ENCODE data around the gene EIF5A. TPM values are rescaled to one million over a fixed set of nuclear protein-coding genes. Genes with fewer than 3 reads are reported as not detected.

EIF5A gene
- total and polyA plus RNA-seq, 7 experiments from 2014 or later: 158 to 666 (median 453) TPM

GRCh38 chr17:7295230-7296180 is 11.9 kb upstream of the EIF5A start:
- Mint-ChIP-seq H3K4me3 (peak overlapping the region; percentile 74 to 91 (median 84)), H3K27ac (peak overlapping the region in 6 of 9 donors; percentile 32 to 85 (median 50)), H3K36me3 (no peaks in the 10 kb centered on the region), H3K27me3 (peaks cover 4 to 55% (median 18%) of the 10 kb centered on the region in 5 donors), H3K4me1 (peaks cover 6 to 30% (median 25%) of the 10 kb centered on the region in 7 donors), H3K9me3 (no peaks in the 10 kb centered on the region)
- ChIA-PET POLR2A (interaction anchor here (0.6 to 2.1 kb wide), 10 partner anchors 11 to 92 kb away, joined by 3 to 13 read pairs (median 4); partner anchors contain the start of genes CLDN7, NEURL4 and SLC2A4), CTCF (interaction anchor here (0.6 to 2.2 kb wide), 15 partner anchors 10 to 597 kb away, joined by 3 to 33 read pairs (median 4); partner anchors contain the start of genes ACADVL, DLG4, DVL2 and NEURL4)
- H3K27me3 ChIP-seq (ENCODE audit: control insufficient read depth in 2 of 2, insufficient read depth in 2 of 2, low read length in 2 of 2): no peaks in the 10 kb centered on the region
- intact Hi-C loops (cut with micrococcal nuclease): loop anchor here (1.0 kb wide), 5 partner anchors 12 to 250 kb away; partner anchors contain the start of genes EIF5A (in 1 of the 2) and ELP5 (in 1 of the 2)
- ATAC-seq: no peak
- peak overlapping the region; percentile 37 for H3K4me3 ChIP-seq (ENCODE audit: low read length)
- no peak for DNase-seq
- H3K36me3 ChIP-seq (ENCODE audit: control insufficient read depth in 2 of 3, insufficient read depth in 3 of 3, low read length in 3 of 3): no peaks in the 10 kb centered on the region
- no peak overlapping the region for H3K27ac ChIP-seq (ENCODE audit: low read depth, low read length)
- peaks cover 12 to 26% of the 10 kb centered on the region in 2 donors for H3K4me1 ChIP-seq (ENCODE audit: control insufficient read depth in 2 of 2, insufficient read depth in 2 of 2, low read length in 2 of 2)
- H3K9me3 ChIP-seq (ENCODE audit: control insufficient read depth in 2 of 3, low read length in 3 of 3): no peaks in the 10 kb centered on the region

DNA sequence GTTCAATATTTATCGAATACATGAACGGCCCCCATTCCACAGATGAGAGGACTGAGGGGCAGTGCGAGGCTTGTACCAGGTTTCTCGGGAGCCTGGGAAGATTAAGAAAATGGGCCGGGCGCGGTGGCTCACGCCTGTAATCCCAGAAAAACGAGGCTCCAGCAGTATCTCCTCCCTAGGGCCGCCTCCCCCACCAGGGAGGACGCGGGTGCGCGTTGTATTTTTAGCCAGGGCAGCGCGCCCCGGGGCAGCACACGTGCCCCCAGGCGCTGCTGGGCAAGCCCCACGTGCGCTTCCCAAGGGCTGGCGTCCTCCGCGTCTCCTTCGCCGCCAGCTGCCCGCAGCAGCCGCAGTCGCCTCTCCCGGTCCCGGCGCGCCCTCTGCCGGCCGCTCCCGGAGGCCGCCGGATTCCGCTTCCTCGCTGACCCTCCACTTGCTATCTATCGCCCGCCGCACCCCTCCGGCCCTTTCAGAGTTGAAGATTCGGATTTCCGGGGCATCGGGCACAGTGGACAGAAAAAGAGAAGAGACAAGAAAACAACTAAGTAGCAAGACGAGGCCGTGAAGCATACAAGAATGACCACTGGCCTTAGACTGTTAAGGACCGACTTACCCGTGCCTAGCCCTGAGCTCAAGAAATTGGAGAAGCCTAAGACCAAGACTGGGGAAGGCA is 11.1 kb upstream of the EIF5A start:
- peaks cover 12 to 26% of the 10 kb centered on the region in 2 donors for H3K4me1 ChIP-seq (ENCODE audit: control insufficient read depth in 2 of 2, insufficient read depth in 2 of 2, low read length in 2 of 2)
- CTCF ChIA-PET: interaction anchor here (0.6 to 2.2 kb wide), 25 partner anchors 9 to 597 kb away, joined by 3 to 33 read pairs (median 4); partner anchors contain the start of genes ACADVL, ACAP1, DLG4 and DVL2
- peaks cover 4 to 54% (median 18%) of the 10 kb centered on the region in 5 donors for H3K27me3 Mint-ChIP-seq
- H3K4me3 ChIP-seq (ENCODE audit: low read length): no peak overlapping the region
- H3K4me3 Mint-ChIP-seq: peak overlapping the region; percentile 18 to 89 (median 52)
- ATAC-seq: peak; percentile 63
- no peaks in the 10 kb centered on the region for H3K36me3 Mint-ChIP-seq
- H3K36me3 ChIP-seq (ENCODE audit: control insufficient read depth in 2 of 3, insufficient read depth in 3 of 3, low read length in 3 of 3): no peaks in the 10 kb centered on the region
- intact Hi-C loops (cut with micrococcal nuclease): loop anchor here (1.0 kb wide), 5 partner anchors 11 to 251 kb away; partner anchors contain the start of genes EIF5A (in 1 of the 2) and ELP5 (in 1 of the 2)
- H3K9me3 Mint-ChIP-seq: no peaks in the 10 kb centered on the region
- peak in 5 of 9 donors; percentile 41 to 86 (median 62) for DNase-seq
- H3K9me3 ChIP-seq (ENCODE audit: control insufficient read depth in 2 of 3, low read length in 3 of 3): no peaks in the 10 kb centered on the region
- no peaks in the 10 kb centered on the region for H3K27me3 ChIP-seq (ENCODE audit: control insufficient read depth in 2 of 2, insufficient read depth in 2 of 2, low read length in 2 of 2)
- H3K4me1 Mint-ChIP-seq: peaks cover 6 to 30% (median 25%) of the 10 kb centered on the region in 7 donors
- H3K27ac Mint-ChIP-seq: peak overlapping the region in 2 of 9 donors; percentile 51 to 66
- POLR2A ChIA-PET: interaction anchor here (0.6 to 2.1 kb wide), 13 partner anchors 10 to 250 kb away, joined by 3 to 13 read pairs (median 4); partner anchors contain the start of genes CLDN7, GPS2, NEURL4 and SLC2A4
- H3K27ac ChIP-seq (ENCODE audit: low read depth, low read length): no peak overlapping the region

DNA sequence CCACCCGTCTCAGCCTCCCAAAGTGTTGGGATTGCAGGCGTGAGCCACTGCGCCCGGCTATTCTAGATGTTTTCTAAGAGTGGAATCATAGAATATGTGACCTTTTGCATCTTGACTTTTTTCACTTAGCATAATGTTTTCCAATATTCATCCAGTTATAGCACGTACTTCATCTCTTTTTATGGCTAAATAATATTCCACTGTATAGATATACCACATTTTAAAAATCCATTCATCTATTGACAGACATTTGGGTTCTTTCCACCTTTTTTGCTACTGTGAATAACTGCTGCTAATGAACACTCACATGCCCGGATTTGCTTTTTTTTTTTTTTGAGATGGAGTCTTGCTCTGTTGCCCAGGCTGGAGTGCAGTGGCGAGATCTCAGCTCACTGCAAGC is 3.2 kb upstream of the EIF5A start:
- ChIA-PET POLR2A (interaction anchor here (0.6 to 2.0 kb wide), 5 partner anchors 9 to 365 kb away, joined by 3 to 7 read pairs (median 3); no protein-coding TSS in a partner anchor), CTCF (interaction anchor here (0.7 to 1.0 kb wide), 4 partner anchors 20 to 132 kb away, joined by 3 to 7 read pairs (median 4); no protein-coding TSS in a partner anchor)
- Histone ChIP-seq H3K36me3 (ENCODE audit: control insufficient read depth in 2 of 3, insufficient read depth in 3 of 3, low read length in 3 of 3) (peaks cover 0 to 7% (median 0%) of the 10 kb centered on the region in 3 experiments), H3K4me3 (ENCODE audit: low read length) (no peak overlapping the region), H3K27me3 (ENCODE audit: control insufficient read depth in 2 of 2, insufficient read depth in 2 of 2, low read length in 2 of 2) (no peaks in the 10 kb centered on the region), H3K9me3 (ENCODE audit: control insufficient read depth in 2 of 3, low read length in 3 of 3) (no peaks in the 10 kb centered on the region), H3K4me1 (ENCODE audit: control insufficient read depth in 2 of 2, insufficient read depth in 2 of 2, low read length in 2 of 2) (peaks cover 1 to 2% of the 10 kb centered on the region in 2 donors), H3K27ac (ENCODE audit: low read depth, low read length) (no peak overlapping the region)
- ATAC-seq (no peak), DNase-seq (no peak)
- peaks cover 2 to 17% (median 9%) of the 10 kb centered on the region in 7 donors for H3K4me1 Mint-ChIP-seq
- H3K27me3 Mint-ChIP-seq: peaks cover 0 to 22% (median 0%) of the 10 kb centered on the region in 5 donors
- intact Hi-C loops (cut with micrococcal nuclease): no loop called here
- peak overlapping the region in 5 of 10 donors; percentile 12 to 41 (median 32) for H3K4me3 Mint-ChIP-seq
- H3K27ac Mint-ChIP-seq: peak overlapping the region in 1 of 9 donors; percentile 29
- peaks cover 0 to 6% (median 0%) of the 10 kb centered on the region in 11 donors for H3K9me3 Mint-ChIP-seq
- H3K36me3 Mint-ChIP-seq: peaks cover 0 to 13% (median 4%) of the 10 kb centered on the region in 5 donors

GRCh38 chr17:7307686-7308624 is 527 bp downstream of the EIF5A start:
- H3K36me3 ChIP-seq (ENCODE audit: control insufficient read depth in 2 of 3, insufficient read depth in 3 of 3, low read length in 3 of 3): peaks cover 25 to 44% (median 32%) of the 10 kb centered on the region in 3 experiments
- H3K9me3 ChIP-seq (ENCODE audit: control insufficient read depth in 2 of 3, low read length in 3 of 3): no peaks in the 10 kb centered on the region
- Mint-ChIP-seq H3K4me3 (peak overlapping the region; percentile 90 to 99 (median 95)), H3K27me3 (peaks cover 0 to 8% (median 0%) of the 10 kb centered on the region in 5 donors), H3K27ac (peak overlapping the region; percentile 98 to 100 (median 99)), H3K9me3 (peaks cover 0 to 6% (median 0%) of the 10 kb centered on the region in 11 donors), H3K4me1 (peaks cover 35 to 50% (median 43%) of the 10 kb centered on the region in 7 donors), H3K36me3 (peaks cover 14 to 42% (median 37%) of the 10 kb centered on the region in 5 donors)
- peak; percentile 12 for ATAC-seq
- peak overlapping the region; percentile 78 for H3K4me3 ChIP-seq (ENCODE audit: low read length)
- peak in 8 of 9 donors; percentile 56 to 75 (median 62) for DNase-seq
- POLR2A ChIA-PET: interaction anchor here (0.8 to 11.5 kb wide), 11 partner anchors 22 to 915 kb away, joined by 3 to 336 read pairs (median 4); partner anchors contain the start of genes ACAP1, GABARAP, NEURL4 and PHF23
- peak overlapping the region; percentile 100 for H3K27ac ChIP-seq (ENCODE audit: low read depth, low read length)
- no peaks in the 10 kb centered on the region for H3K27me3 ChIP-seq (ENCODE audit: control insufficient read depth in 2 of 2, insufficient read depth in 2 of 2, low read length in 2 of 2)
- intact Hi-C loops (cut with micrococcal nuclease): loop anchor here (1.0 to 5.0 kb wide), 23 partner anchors 7 to 1074 kb away; partner anchors contain the start of genes ELP5 (in 2 of the 2), GPS2 (in 2 of the 2), NEURL4 (in 2 of the 2) and PHF23 (in 2 of the 2)
- CTCF ChIA-PET: interaction anchor here (0.6 kb wide), 1 partner anchor 634 kb away, joined by 4 read pairs; no protein-coding TSS in a partner anchor
- peaks cover 20 to 22% of the 10 kb centered on the region in 2 donors for H3K4me1 ChIP-seq (ENCODE audit: control insufficient read depth in 2 of 2, insufficient read depth in 2 of 2, low read length in 2 of 2)

All from naive thymus-derived CD4-positive, alpha-beta T cell (primary cell).